PC-3 (cell line): ENCODE measurements around the gene RAX. TPM values are rescaled to one million over a fixed set of nuclear protein-coding genes. Genes with fewer than 3 reads are reported as not detected.

ENCODE experiments used
- ATAC-seq: fragments of 200-7000 bp; cut with Tn5 transposase; 2 replicates; pipeline ENCODE4 v1.9.1; 2020; ENCODE audit warnings: mild to moderate bottlenecking, moderate library complexity
- BruUV-seq: library from RNA; stranded (reverse); fragments of 400-500 nt; replicated peaks from 2 replicates; lab custom pipeline; 2021; lab: Mats Ljungman, UMichigan
- CTCF ChIA-PET: fragments of 300-600 bp; sonication (Branson Sonifier 250); formaldehyde crosslinking; loops from one replicate; lab custom pipeline; 2022; ENCODE audit warnings: antibody characterized with exemption; lab: Charles Lee
- POLR2A ChIA-PET: fragments of 300-600 bp; sonication (Branson Sonifier 250); formaldehyde crosslinking; loops from one replicate; lab custom pipeline; 2022; ENCODE audit warnings: antibody characterized with exemption; ENCODE audit not compliant: unreplicated experiment; lab: Charles Lee
- DNase-seq: peaks from one replicate; pipeline ENCODE4 v3.0.0-alpha.2; 2015
- H2AFZ ChIP-seq: fragments of 300-600 bp; sonication (generic); 2 replicates; pipeline ENCODE4 v1.6.0; 2016; ENCODE audit warnings: antibody characterized with exemption, low read length
- H3F3A ChIP-seq: fragments of 300-600 bp; sonication (generic); one replicate; pipeline ENCODE4 v1.6.0; 2017; ENCODE audit warnings: antibody characterized with exemption, low read length, control low read depth, mild to moderate bottlenecking; ENCODE audit not compliant: unreplicated experiment
- H3K27ac ChIP-seq: fragments of 300-600 bp; sonication (generic); 2 replicates; pipeline ENCODE4 v1.5.1; 2016; ENCODE audit warnings: mild to moderate bottlenecking, low read length
- H3K27me3 ChIP-seq: fragments of 300-600 bp; sonication (generic); 2 replicates; pipeline ENCODE4 v1.6.1; 2016; ENCODE audit warnings: low read length, mixed read lengths
- H3K36me3 ChIP-seq: fragments of 300-600 bp; sonication (generic); 2 replicates; pipeline ENCODE4 v1.6.1; 2016; ENCODE audit warnings: low read depth, mixed run types, low read length, mixed read lengths
- H3K4me1 ChIP-seq: fragments of 300-600 bp; sonication (generic); 2 replicates; pipeline ENCODE4 v1.5.1; 2016; ENCODE audit warnings: low read length; ENCODE audit not compliant: insufficient read depth
- H3K4me2 ChIP-seq: fragments of 300-600 bp; sonication (generic); 2 replicates; pipeline ENCODE4 v1.6.0; 2016; ENCODE audit warnings: low read length
- H3K4me3 ChIP-seq: fragments of 300-600 bp; sonication (generic); 2 replicates; pipeline ENCODE4 v1.5.1; 2016; ENCODE audit warnings: mild to moderate bottlenecking, low read length, mixed read lengths
- H3K79me2 ChIP-seq: fragments of 300-600 bp; sonication (generic); 2 replicates; pipeline ENCODE4 v1.6.1; 2017; ENCODE audit warnings: low read length, mixed read lengths
- H3K9ac ChIP-seq: fragments of 300-600 bp; sonication (generic); 2 replicates; pipeline ENCODE4 v1.6.0; 2016; ENCODE audit warnings: mild to moderate bottlenecking, low read length
- H3K9me2 ChIP-seq: fragments of 300-600 bp; sonication (generic); replicated peaks from 2 replicates; pipeline ENCODE4 v1.6.1; 2016; ENCODE audit warnings: mixed run types, low read length, mixed read lengths
- H3K9me3 ChIP-seq: fragments of 300-600 bp; sonication (generic); 2 replicates; pipeline ENCODE4 v1.6.1; 2016; ENCODE audit warnings: low read length, mixed read lengths
- H4K20me1 ChIP-seq: fragments of 300-600 bp; sonication (generic); 2 replicates; pipeline ENCODE4 v1.6.1; 2016; ENCODE audit warnings: low read length, mixed read lengths
- CTCF ChIP-seq: fragments of 300-600 bp; sonication (generic); conservative IDR thresholded peaks from 2 replicates; pipeline ENCODE4 v1.5.1; 2017; ENCODE audit warnings: antibody characterized with exemption, low read depth, mild to moderate bottlenecking, low read length
- EZH2 ChIP-seq: fragments of 300-600 bp; sonication (generic); IDR thresholded peaks from one replicate; pipeline ENCODE4 v1.6.1; 2017; ENCODE audit warnings: antibody characterized with exemption, mild to moderate bottlenecking, low read length; ENCODE audit not compliant: unreplicated experiment
- EZH2phosphoT487 ChIP-seq: fragments of 300-600 bp; sonication (generic); IDR thresholded peaks from 2 replicates; pipeline ENCODE4 v1.6.1; 2018; ENCODE audit warnings: mild to moderate bottlenecking, antibody characterized with exemption, low read length, borderline replicate concordance
- intact Hi-C: fragments of 100-400 bp; cut with micrococcal nuclease; formaldehyde crosslinking; loops from 2 replicates; pipeline ENCODE4 v1.9.0; 2023
- total RNA-seq: library from RNA; depleted of rRNA; stranded (reverse); fragments of >200 nt; gene quantifications from 2 replicates; pipeline ENCODE4 v1.2.3, GENCODE V29; 2014

RAX gene
- total RNA-seq, 1 experiment from 2014 or later: not detected

GRCh38 chr18:59306640-59307039 is 33.4 kb upstream of the RAX start:
- Histone ChIP-seq H3K27ac (no peak overlapping the region), H3K36me3 (no peaks in the 10 kb centered on the region), H3K4me3 (no peak overlapping the region), H3K4me2 (no peak overlapping the region), H3K79me2 (no peaks in the 10 kb centered on the region), H3F3A (no peaks in the 10 kb centered on the region), H3K4me1 (peaks cover 10% of the 10 kb centered on the region), H2AFZ (no peak overlapping the region), H4K20me1 (no peaks in the 10 kb centered on the region), H3K9me2 (no peaks in the 10 kb centered on the region), H3K27me3 (no peaks in the 10 kb centered on the region), H3K9me3 (no peaks in the 10 kb centered on the region), H3K9ac (no peak overlapping the region)
- DNase-seq (no peak), ATAC-seq (no peak)
- POLR2A ChIA-PET: no interaction called here
- intact Hi-C loops: no loop called here
- TF ChIP-seq EZH2 (no peak), CTCF (no peak), EZH2phosphoT487 (no peak)
- no TSS peak for BruUV-seq
- CTCF ChIA-PET: no interaction called here

- intact Hi-C loops: no loop called here
- DNase-seq (no peak), ATAC-seq (no peak)
- no peak overlapping the region for H3K4me2 ChIP-seq
- no peak overlapping the region for H2AFZ ChIP-seq
- no peaks in the 10 kb centered on the region for H3K79me2 ChIP-seq
- H3K27ac ChIP-seq: no peak overlapping the region
- ChIA-PET CTCF (no interaction called here), POLR2A (no interaction called here)
- peaks cover 22% of the 10 kb centered on the region for H3K4me1 ChIP-seq
- H3K9ac ChIP-seq: no peak overlapping the region
- H3F3A ChIP-seq: no peaks in the 10 kb centered on the region
- H3K9me3 ChIP-seq: no peaks in the 10 kb centered on the region
- H3K4me3 ChIP-seq: no peak overlapping the region
- no peaks in the 10 kb centered on the region for H4K20me1 ChIP-seq
- H3K36me3 ChIP-seq: no peaks in the 10 kb centered on the region
- no peaks in the 10 kb centered on the region for H3K9me2 ChIP-seq
- TF ChIP-seq EZH2phosphoT487 (no peak), CTCF (no peak), EZH2 (no peak)
- no TSS peak for BruUV-seq
- no peaks in the 10 kb centered on the region for H3K27me3 ChIP-seq
These were observed 32.0 kb upstream of the RAX start for GRCh38 chr18:59305295-59305694.

- H3K4me2 ChIP-seq: no peak overlapping the region
- H3K4me1 ChIP-seq: peaks cover 36% of the 10 kb centered on the region
- H3K36me3 ChIP-seq: no peaks in the 10 kb centered on the region
- no peaks in the 10 kb centered on the region for H3K27me3 ChIP-seq
- POLR2A ChIA-PET: no interaction called here
- no peaks in the 10 kb centered on the region for H3K9me3 ChIP-seq
- intact Hi-C loops: no loop called here
- H3K27ac ChIP-seq: no peak overlapping the region
- H4K20me1 ChIP-seq: no peaks in the 10 kb centered on the region
- H3F3A ChIP-seq: no peaks in the 10 kb centered on the region
- H3K79me2 ChIP-seq: no peaks in the 10 kb centered on the region
- DNase-seq (no peak), ATAC-seq (no peak)
- no peak overlapping the region for H3K4me3 ChIP-seq
- no peaks in the 10 kb centered on the region for H3K9me2 ChIP-seq
- no peak overlapping the region for H3K9ac ChIP-seq
- no peak for TF ChIP-seq EZH2phosphoT487
- no peak for TF ChIP-seq EZH2
- TF ChIP-seq CTCF: no peak
- CTCF ChIA-PET: no interaction called here
- H2AFZ ChIP-seq: no peak overlapping the region
- BruUV-seq: no TSS peak
These were observed 30.5 kb upstream of the RAX start for GRCh38 chr18:59303656-59304195.
